Measurements from ENCODE around the gene CECR2.

GRCh38 chr22:17342361-17342760 lies 26.9 kb upstream of the CECR2 start:
- TF ChIP-seq CTCF (IDR thresholded peaks at IDR 0.05) = no peak
- TF ChIP-seq EZH2 (IDR thresholded peaks at IDR 0.05) = no peak

Measured in neural progenitor cell (in vitro differentiated cells).